Measurements from ENCODE around the gene EPN2. TPM values are rescaled to one million over a fixed set of nuclear protein-coding genes. Genes with fewer than 3 reads are reported as not detected.

EPN2 gene
- total and polyA plus RNA-seq, 2 donors: 3.8 to 8.5 TPM

DNA sequence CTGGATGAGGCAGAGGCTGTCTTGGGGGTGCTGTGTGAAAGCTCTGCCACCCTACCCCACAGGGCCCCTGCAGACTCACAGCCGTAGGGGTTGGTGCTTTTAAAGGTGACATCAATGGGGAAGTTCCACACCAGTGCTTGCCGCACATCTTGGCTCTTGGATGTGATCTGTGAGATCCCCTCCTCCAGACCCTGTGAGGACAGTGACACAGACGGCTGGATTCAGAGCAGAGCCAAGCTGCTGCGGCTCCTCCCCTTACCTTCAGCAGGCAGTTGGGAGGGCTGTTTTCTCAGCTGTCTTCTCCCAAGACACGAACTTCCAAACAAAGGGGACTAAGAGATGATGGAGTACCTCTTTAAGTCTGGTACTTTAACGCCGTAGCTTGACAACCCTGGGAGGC lies 120.6 kb downstream of the EPN2 start:
- 90% methylated on average over 7 of the region's 7 CpGs for WGBS
- Histone ChIP-seq H3K36me3 (ENCODE audit: control insufficient read depth in 2 of 2, insufficient read depth in 2 of 2, low read length in 1 of 2) (no peaks in the 10 kb centered on the region), H3K9me3 (ENCODE audit: control insufficient read depth in 2 of 2, insufficient read depth in 1 of 2, low read length in 1 of 2) (no peaks in the 10 kb centered on the region), H3K4me1 (ENCODE audit: control insufficient read depth in 2 of 2, insufficient read depth in 2 of 2, low read length in 2 of 2) (peaks cover 4 to 7% of the 10 kb centered on the region in 2 donors), H3K27me3 (ENCODE audit: control insufficient read depth in 2 of 2, insufficient read depth in 1 of 2, low read length in 1 of 2) (peaks cover 6 to 51% of the 10 kb centered on the region in 2 donors), H3K4me3 (ENCODE audit: low read length in 2 of 2) (no peak overlapping the region), H3K27ac (ENCODE audit: low read depth in 1 of 2, low read length in 1 of 2) (no peak overlapping the region)
- no peak for DNase-seq (ENCODE audit: low read depth in 6 of 9, low spot score in 9 of 9)

DNA sequence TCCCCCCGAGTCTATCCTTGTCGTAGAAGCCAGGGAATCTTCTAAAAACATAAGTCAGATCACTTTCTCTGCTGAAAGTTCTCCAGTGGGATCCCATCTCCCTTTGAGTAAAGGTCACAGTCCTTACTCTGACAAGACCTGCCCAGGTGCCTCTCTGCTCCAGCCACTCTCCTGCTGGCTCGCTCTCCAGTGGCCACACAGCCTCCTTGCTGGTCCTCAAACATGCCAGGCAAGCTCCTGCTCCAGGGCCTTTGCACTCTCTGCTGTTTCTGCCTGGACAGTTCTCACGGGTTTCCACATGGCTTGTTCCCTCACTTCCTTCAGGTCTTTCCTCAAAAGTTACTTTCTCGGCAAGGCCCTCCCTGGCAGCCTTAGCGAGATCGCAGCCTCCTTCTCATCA lies 122.0 kb downstream of the EPN2 start:
- no peaks in the 10 kb centered on the region for H3K36me3 ChIP-seq (ENCODE audit: control insufficient read depth in 2 of 2, insufficient read depth in 2 of 2, low read length in 1 of 2)
- H3K9me3 ChIP-seq (ENCODE audit: control insufficient read depth in 2 of 2, insufficient read depth in 1 of 2, low read length in 1 of 2): no peaks in the 10 kb centered on the region
- no peak overlapping the region for H3K27ac ChIP-seq (ENCODE audit: low read depth in 1 of 2, low read length in 1 of 2)
- H3K4me1 ChIP-seq (ENCODE audit: control insufficient read depth in 2 of 2, insufficient read depth in 2 of 2, low read length in 2 of 2): peaks cover 4 to 17% of the 10 kb centered on the region in 2 donors
- peaks cover 11 to 60% of the 10 kb centered on the region in 2 donors for H3K27me3 ChIP-seq (ENCODE audit: control insufficient read depth in 2 of 2, insufficient read depth in 1 of 2, low read length in 1 of 2)
- 95% methylated on average over 7 of the region's 7 CpGs for WGBS
- DNase-seq (ENCODE audit: low read depth in 6 of 9, low spot score in 9 of 9): no peak
- H3K4me3 ChIP-seq (ENCODE audit: low read length in 2 of 2): no peak overlapping the region

GRCh38 chr17:19359856-19360255 lies 122.7 kb downstream of the EPN2 start:
- no peak overlapping the region for H3K27ac ChIP-seq (ENCODE audit: low read depth in 1 of 2, low read length in 1 of 2)
- H3K4me3 ChIP-seq (ENCODE audit: low read length in 2 of 2): no peak overlapping the region
- H3K4me1 ChIP-seq (ENCODE audit: control insufficient read depth in 2 of 2, insufficient read depth in 2 of 2, low read length in 2 of 2): peaks cover 4 to 17% of the 10 kb centered on the region in 2 donors
- H3K36me3 ChIP-seq (ENCODE audit: control insufficient read depth in 2 of 2, insufficient read depth in 2 of 2, low read length in 1 of 2): no peaks in the 10 kb centered on the region
- WGBS: 94% methylated on average over 5 of the region's 5 CpGs
- peaks cover 11 to 61% of the 10 kb centered on the region in 2 donors for H3K27me3 ChIP-seq (ENCODE audit: control insufficient read depth in 2 of 2, insufficient read depth in 1 of 2, low read length in 1 of 2)
- H3K9me3 ChIP-seq (ENCODE audit: control insufficient read depth in 2 of 2, insufficient read depth in 1 of 2, low read length in 1 of 2): no peaks in the 10 kb centered on the region
- no peak for DNase-seq (ENCODE audit: low read depth in 6 of 9, low spot score in 9 of 9)

DNA sequence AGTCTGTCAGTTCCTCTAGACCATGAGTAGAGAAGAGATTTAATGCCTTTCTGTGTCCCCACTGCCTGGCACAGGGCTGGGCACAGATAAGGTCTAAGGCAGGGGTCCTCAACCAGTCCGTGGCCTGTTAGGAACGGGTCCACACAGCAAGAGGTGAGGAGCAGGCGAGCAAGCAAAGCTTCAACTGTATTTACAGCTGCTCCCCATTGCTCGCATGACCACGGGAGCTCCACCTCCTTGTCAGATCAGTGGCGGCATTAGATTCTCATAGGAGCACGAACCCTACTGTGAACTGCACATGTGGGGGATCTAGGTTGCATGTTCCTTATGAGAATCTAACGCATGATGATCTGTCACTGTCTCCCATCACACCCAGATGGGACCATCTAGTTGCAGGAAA lies 123.6 kb downstream of the EPN2 start:
- Histone ChIP-seq H3K4me3 (ENCODE audit: low read length in 2 of 2) (no peak overlapping the region), H3K9me3 (ENCODE audit: control insufficient read depth in 2 of 2, insufficient read depth in 1 of 2, low read length in 1 of 2) (no peaks in the 10 kb centered on the region), H3K27ac (ENCODE audit: low read depth in 1 of 2, low read length in 1 of 2) (no peak overlapping the region), H3K4me1 (ENCODE audit: control insufficient read depth in 2 of 2, insufficient read depth in 2 of 2, low read length in 2 of 2) (peaks cover 4 to 17% of the 10 kb centered on the region in 2 donors), H3K36me3 (ENCODE audit: control insufficient read depth in 2 of 2, insufficient read depth in 2 of 2, low read length in 1 of 2) (no peaks in the 10 kb centered on the region), H3K27me3 (ENCODE audit: control insufficient read depth in 2 of 2, insufficient read depth in 1 of 2, low read length in 1 of 2) (peaks cover 11 to 63% of the 10 kb centered on the region in 2 donors)
- 95% methylated on average over 8 of the region's 8 CpGs for WGBS
- no peak for DNase-seq (ENCODE audit: low read depth in 6 of 9, low spot score in 9 of 9)

DNA sequence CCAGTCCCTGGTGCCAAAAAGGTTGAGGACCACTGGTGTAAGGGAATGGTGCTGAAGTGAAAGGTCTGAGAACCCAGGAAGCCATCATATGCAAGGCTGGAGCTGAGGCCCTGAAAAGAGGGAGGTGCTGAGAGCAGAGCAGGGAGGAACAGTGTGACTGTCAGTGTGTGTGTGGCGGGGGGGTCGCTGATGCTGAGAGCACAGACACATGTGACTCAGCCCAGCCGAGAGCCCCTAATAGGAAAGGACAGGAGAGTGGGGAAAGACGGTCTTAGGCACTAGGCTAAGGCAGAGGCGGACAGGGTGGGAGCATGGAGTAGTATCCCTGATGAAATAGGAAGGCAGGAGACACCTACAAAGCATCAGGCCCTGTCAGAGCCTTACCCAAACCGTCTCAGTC lies 124.2 kb downstream of the EPN2 start:
- Histone ChIP-seq H3K27me3 (ENCODE audit: control insufficient read depth in 2 of 2, insufficient read depth in 1 of 2, low read length in 1 of 2) (peaks cover 11 to 63% of the 10 kb centered on the region in 2 donors), H3K27ac (ENCODE audit: low read depth in 1 of 2, low read length in 1 of 2) (no peak overlapping the region)

DNA sequence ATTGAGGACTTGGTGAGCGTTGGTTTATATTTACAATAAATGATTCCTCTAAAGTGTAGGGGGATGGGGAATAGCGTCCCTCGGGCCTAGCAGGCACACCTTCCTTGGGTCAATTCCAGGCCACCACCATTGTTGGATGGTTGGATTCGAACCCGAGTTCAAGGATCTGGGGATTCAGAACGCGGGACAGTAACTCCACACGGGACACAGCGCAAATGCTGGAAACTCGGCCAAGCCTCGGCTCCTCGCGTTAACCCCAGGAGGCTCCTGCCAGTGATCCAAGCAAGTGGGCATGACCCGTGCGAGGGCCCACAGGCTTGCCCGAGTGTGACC lies 124.7 kb downstream of the EPN2 start:
- Histone ChIP-seq H3K9me3 (ENCODE audit: control insufficient read depth in 2 of 2, insufficient read depth in 1 of 2, low read length in 1 of 2) (no peaks in the 10 kb centered on the region), H3K4me1 (ENCODE audit: control insufficient read depth in 2 of 2, insufficient read depth in 2 of 2, low read length in 2 of 2) (peaks cover 4 to 17% of the 10 kb centered on the region in 2 donors), H3K27ac (ENCODE audit: low read depth in 1 of 2, low read length in 1 of 2) (no peak overlapping the region), H3K36me3 (ENCODE audit: control insufficient read depth in 2 of 2, insufficient read depth in 2 of 2, low read length in 1 of 2) (no peaks in the 10 kb centered on the region), H3K4me3 (ENCODE audit: low read length in 2 of 2) (peak overlapping the region; percentile 54 to 56), H3K27me3 (ENCODE audit: control insufficient read depth in 2 of 2, insufficient read depth in 1 of 2, low read length in 1 of 2) (peaks cover 11 to 63% of the 10 kb centered on the region in 2 donors)
- DNase-seq (ENCODE audit: low read depth in 6 of 9, low spot score in 9 of 9): no peak
- 36% methylated on average over 16 of the region's 16 CpGs for WGBS

More for the DNA sequence above, 124.2 kb downstream of the EPN2 start:
- DNase-seq (ENCODE audit: low read depth in 6 of 9, low spot score in 9 of 9): no peak
- 89% methylated on average over 6 of the region's 6 CpGs for WGBS
- Histone ChIP-seq H3K4me1 (ENCODE audit: control insufficient read depth in 2 of 2, insufficient read depth in 2 of 2, low read length in 2 of 2) (peaks cover 4 to 17% of the 10 kb centered on the region in 2 donors), H3K9me3 (ENCODE audit: control insufficient read depth in 2 of 2, insufficient read depth in 1 of 2, low read length in 1 of 2) (no peaks in the 10 kb centered on the region), H3K4me3 (ENCODE audit: low read length in 2 of 2) (no peak overlapping the region), H3K36me3 (ENCODE audit: control insufficient read depth in 2 of 2, insufficient read depth in 2 of 2, low read length in 1 of 2) (no peaks in the 10 kb centered on the region)

GRCh38 chr17:19362277-19363113 lies 125.3 kb downstream of the EPN2 start, which contains the start of gene B9D1:
TSS of gene B9D1 (minus strand) at chr17:19362723. CDS start at chr17:19362569, 154 bp downstream.
- H3K4me1 ChIP-seq (ENCODE audit: control insufficient read depth in 2 of 2, insufficient read depth in 2 of 2, low read length in 2 of 2): peaks cover 4 to 17% of the 10 kb centered on the region in 2 donors
- H3K36me3 ChIP-seq (ENCODE audit: control insufficient read depth in 2 of 2, insufficient read depth in 2 of 2, low read length in 1 of 2): no peaks in the 10 kb centered on the region
- H3K27ac ChIP-seq (ENCODE audit: low read depth in 1 of 2, low read length in 1 of 2): peak within 1 kb of the TSS in 1 of 2 donors; percentile 22
- peak; percentile 81 to 98 (median 87) for DNase-seq (ENCODE audit: low read depth in 6 of 9, low spot score in 9 of 9)
- no peaks in the 10 kb centered on the region for H3K9me3 ChIP-seq (ENCODE audit: control insufficient read depth in 2 of 2, insufficient read depth in 1 of 2, low read length in 1 of 2)
- peaks cover 11 to 59% of the 10 kb centered on the region in 2 donors for H3K27me3 ChIP-seq (ENCODE audit: control insufficient read depth in 2 of 2, insufficient read depth in 1 of 2, low read length in 1 of 2)
- H3K4me3 ChIP-seq (ENCODE audit: low read length in 2 of 2): peak within 1 kb of the TSS; percentile 54 to 56
- 1% methylated on average over 83 of the region's 83 CpGs for WGBS

GRCh38 chr17:19363114-19363438 lies 125.9 kb downstream of the EPN2 start:
- Histone ChIP-seq H3K27me3 (ENCODE audit: control insufficient read depth in 2 of 2, insufficient read depth in 1 of 2, low read length in 1 of 2) (peaks cover 11 to 55% of the 10 kb centered on the region in 2 donors), H3K4me3 (ENCODE audit: low read length in 2 of 2) (peak overlapping the region in 1 of 2 donors; percentile 54), H3K27ac (ENCODE audit: low read depth in 1 of 2, low read length in 1 of 2) (no peak overlapping the region), H3K9me3 (ENCODE audit: control insufficient read depth in 2 of 2, insufficient read depth in 1 of 2, low read length in 1 of 2) (no peaks in the 10 kb centered on the region), H3K4me1 (ENCODE audit: control insufficient read depth in 2 of 2, insufficient read depth in 2 of 2, low read length in 2 of 2) (peaks cover 4 to 17% of the 10 kb centered on the region in 2 donors), H3K36me3 (ENCODE audit: control insufficient read depth in 2 of 2, insufficient read depth in 2 of 2, low read length in 1 of 2) (no peaks in the 10 kb centered on the region)
- WGBS: 36% methylated on average over 14 of the region's 14 CpGs
- DNase-seq (ENCODE audit: low read depth in 6 of 9, low spot score in 9 of 9): no peak

GRCh38 chr17:19363460-19364035 lies 126.4 kb downstream of the EPN2 start:
- Histone ChIP-seq H3K4me3 (ENCODE audit: low read length in 2 of 2) (no peak overlapping the region), H3K9me3 (ENCODE audit: control insufficient read depth in 2 of 2, insufficient read depth in 1 of 2, low read length in 1 of 2) (no peaks in the 10 kb centered on the region), H3K4me1 (ENCODE audit: control insufficient read depth in 2 of 2, insufficient read depth in 2 of 2, low read length in 2 of 2) (peaks cover 4 to 17% of the 10 kb centered on the region in 2 donors), H3K36me3 (ENCODE audit: control insufficient read depth in 2 of 2, insufficient read depth in 2 of 2, low read length in 1 of 2) (no peaks in the 10 kb centered on the region), H3K27ac (ENCODE audit: low read depth in 1 of 2, low read length in 1 of 2) (no peak overlapping the region), H3K27me3 (ENCODE audit: control insufficient read depth in 2 of 2, insufficient read depth in 1 of 2, low read length in 1 of 2) (peaks cover 11 to 51% of the 10 kb centered on the region in 2 donors)
- DNase-seq (ENCODE audit: low read depth in 6 of 9, low spot score in 9 of 9): no peak
- 78% methylated on average over 6 of the region's 6 CpGs for WGBS
